ENCODE data around the gene NR3C1. TPM values are rescaled to one million over a fixed set of nuclear protein-coding genes. Genes with fewer than 3 reads are reported as not detected.

Gene NR3C1
- total RNA-seq, 3 donors from 2014 or later (not counting 1 experiment from before 2014, with no cell fraction given) = 147 to 168 (median 165) TPM

- no peaks in the 10 kb centered on the region for H3K9me3 ChIP-seq (ENCODE audit: control insufficient read depth, insufficient read depth, low read length)
- no peak for DNase-seq
- Mint-ChIP-seq H3K36me3 (no peaks in the 10 kb centered on the region), H3K4me3 (no peak overlapping the region), H3K27me3 (ENCODE audit: low read depth in 2 of 2) (no peaks in the 10 kb centered on the region), H3K4me1 (peaks cover 9 to 15% of the 10 kb centered on the region in 2 donors), H3K27ac (no peak overlapping the region), H3K9me3 (no peaks in the 10 kb centered on the region)
- WGBS (ENCODE audit: insufficient coverage) = 90% methylated on average over 3 of the region's 3 CpGs
- no peak overlapping the region for H3K4me3 ChIP-seq (ENCODE audit: low read length)
- no peaks in the 10 kb centered on the region for H3K36me3 ChIP-seq (ENCODE audit: control insufficient read depth, insufficient read depth, low read length)
- TF ChIP-seq CTCF (IDR thresholded peaks at IDR 0.05) = no peak
- no peaks in the 10 kb centered on the region for H3K27me3 ChIP-seq (ENCODE audit: control insufficient read depth, insufficient read depth, low read length)
- no peak overlapping the region for H3K27ac ChIP-seq (ENCODE audit: low read length)
- intact Hi-C loops (cut with micrococcal nuclease) = no loop called here
- H3K4me1 ChIP-seq (ENCODE audit: control insufficient read depth, insufficient read depth, low read length) = peaks cover 3% of the 10 kb centered on the region
- ATAC-seq = no peak
These were observed 168.1 kb downstream of the NR3C1 start for GRCh38 chr5:143235423-143235822.

GRCh38 chr5:143234162-143234842, 169.2 kb downstream of the NR3C1 start:
- TF ChIP-seq CTCF (IDR thresholded peaks at IDR 0.05) = no peak
- Histone ChIP-seq H3K4me1 (ENCODE audit: control insufficient read depth, insufficient read depth, low read length) (peaks cover 14% of the 10 kb centered on the region), H3K27ac (ENCODE audit: low read length) (no peak overlapping the region), H3K36me3 (ENCODE audit: control insufficient read depth, insufficient read depth, low read length) (no peaks in the 10 kb centered on the region), H3K4me3 (ENCODE audit: low read length) (no peak overlapping the region), H3K9me3 (ENCODE audit: control insufficient read depth, insufficient read depth, low read length) (no peaks in the 10 kb centered on the region), H3K27me3 (ENCODE audit: control insufficient read depth, insufficient read depth, low read length) (no peaks in the 10 kb centered on the region)
- 91% methylated on average over 8 of the region's 9 CpGs for WGBS (ENCODE audit: insufficient coverage)
- peaks cover 20 to 26% of the 10 kb centered on the region in 2 donors for H3K4me1 Mint-ChIP-seq
- DNase-seq = no peak
- ATAC-seq = no peak
- no peaks in the 10 kb centered on the region for H3K27me3 Mint-ChIP-seq (ENCODE audit: low read depth in 2 of 2)
- H3K4me3 Mint-ChIP-seq = no peak overlapping the region
- H3K9me3 Mint-ChIP-seq = no peaks in the 10 kb centered on the region
- no peak overlapping the region for H3K27ac Mint-ChIP-seq
- intact Hi-C loops (cut with micrococcal nuclease) = no loop called here
- no peaks in the 10 kb centered on the region for H3K36me3 Mint-ChIP-seq

DNA sequence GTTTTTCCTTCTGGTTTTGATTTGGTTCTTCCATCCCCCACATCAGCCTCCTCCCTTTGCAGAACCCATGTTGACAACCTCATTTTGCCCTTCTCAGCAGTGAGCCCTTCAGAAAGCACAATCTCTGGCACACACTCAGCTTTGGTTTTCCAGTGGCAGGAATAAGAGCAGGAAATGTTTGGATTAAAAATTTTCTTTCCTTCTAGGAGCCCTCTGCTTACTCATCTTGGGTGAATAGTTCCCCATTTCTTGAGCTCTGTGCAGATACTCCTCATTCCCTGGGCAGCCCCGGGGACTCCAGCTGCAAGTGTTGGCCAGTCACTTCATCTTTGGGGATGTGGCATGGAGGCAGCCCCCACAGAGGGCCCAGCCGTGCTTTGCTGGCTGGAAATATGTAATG, 170.5 kb downstream of the NR3C1 start:
- no peak overlapping the region for H3K4me3 ChIP-seq (ENCODE audit: low read length)

More for the DNA sequence above, 170.5 kb downstream of the NR3C1 start:
- Mint-ChIP-seq H3K9me3 (no peaks in the 10 kb centered on the region), H3K27me3 (ENCODE audit: low read depth in 2 of 2) (no peaks in the 10 kb centered on the region), H3K36me3 (no peaks in the 10 kb centered on the region), H3K27ac (no peak overlapping the region), H3K4me3 (no peak overlapping the region), H3K4me1 (peaks cover 27 to 32% of the 10 kb centered on the region in 2 donors)
- ATAC-seq = no peak
- no peak for TF ChIP-seq CTCF (IDR thresholded peaks at IDR 0.05)
- no peaks in the 10 kb centered on the region for H3K27me3 ChIP-seq (ENCODE audit: control insufficient read depth, insufficient read depth, low read length)
- H3K36me3 ChIP-seq (ENCODE audit: control insufficient read depth, insufficient read depth, low read length) = no peaks in the 10 kb centered on the region
- intact Hi-C loops (cut with micrococcal nuclease) = no loop called here
- DNase-seq = no peak
- peaks cover 19% of the 10 kb centered on the region for H3K4me1 ChIP-seq (ENCODE audit: control insufficient read depth, insufficient read depth, low read length)
- 68% methylated on average over 2 of the region's 2 CpGs for WGBS (ENCODE audit: insufficient coverage)
- H3K9me3 ChIP-seq (ENCODE audit: control insufficient read depth, insufficient read depth, low read length) = no peaks in the 10 kb centered on the region
- no peak overlapping the region for H3K27ac ChIP-seq (ENCODE audit: low read length)

Data from natural killer cell (primary cell).